Trophoblast cell (in vitro differentiated cells and primary cell): ENCODE results near the gene PRKCB.
A peak's percentile ranks its signal among the peaks of the same experiment; 100 is the strongest.

Source experiments
- DNase-seq, 2 donors: peaks; one replicate each; pipeline ENCODE4 v3.0.0-alpha.2; 2016
- H2AFZ ChIP-seq: 2 replicates; pipeline ENCODE4 v1.6.1; 2013; ENCODE audit warnings: low read length, moderate library complexity, mild to moderate bottlenecking; ENCODE audit not compliant: insufficient read depth, poor library complexity
- H2AK5ac ChIP-seq: 2 replicates; pipeline ENCODE4 v1.6.1; 2013; ENCODE audit warnings: mild to moderate bottlenecking, low read length
- H2BK120ac ChIP-seq: 2 replicates; pipeline ENCODE4 v1.6.1; 2013; ENCODE audit warnings: low read length, mild to moderate bottlenecking, moderate library complexity; ENCODE audit not compliant: insufficient read depth, poor library complexity
- H2BK12ac ChIP-seq: 2 replicates; pipeline ENCODE4 v1.6.1; 2013; ENCODE audit warnings: mild to moderate bottlenecking, low read length, moderate library complexity
- H2BK5ac ChIP-seq: 2 replicates; pipeline ENCODE4 v1.6.1; 2013; ENCODE audit warnings: low read length, low read depth, moderate library complexity, mild to moderate bottlenecking; ENCODE audit not compliant: poor library complexity
- H3K14ac ChIP-seq: 2 replicates; pipeline ENCODE4 v1.6.1; 2013; ENCODE audit warnings: mild to moderate bottlenecking, low read length
- H3K18ac ChIP-seq: 2 replicates; pipeline ENCODE4 v1.6.1; 2013; ENCODE audit warnings: mild to moderate bottlenecking, low read length
- H3K23ac ChIP-seq: 2 replicates; pipeline ENCODE4 v1.6.1; 2013; ENCODE audit warnings: low read length
- H3K27ac ChIP-seq: 2 replicates; pipeline ENCODE4 v1.5.1; 2013; ENCODE audit warnings: low read depth, mild to moderate bottlenecking, inconsistent platforms, low read length, moderate library complexity
- H3K27me3 ChIP-seq: 2 replicates; pipeline ENCODE4 v1.6.1; 2013; ENCODE audit warnings: inconsistent platforms, mild to moderate bottlenecking, low read length, moderate library complexity; ENCODE audit not compliant: insufficient read depth
- H3K36me3 ChIP-seq, 2 experiments: 1 replicate in 1 of 2; 2 replicates in 1 of 2; pipeline ENCODE4 v1.6.1; 2013; ENCODE audit warnings: low read length in 2 of 2, mild to moderate bottlenecking in 2 of 2, moderate library complexity in 1 of 2; ENCODE audit not compliant: insufficient read depth in 2 of 2, control insufficient read depth in 1 of 2
- H3K4ac ChIP-seq: 2 replicates; pipeline ENCODE4 v1.6.1; 2013; ENCODE audit warnings: low read depth, mild to moderate bottlenecking, low read length, moderate library complexity
- H3K4me1 ChIP-seq, 2 experiments: 1 replicate in 1 of 2; 2 replicates in 1 of 2; pipeline ENCODE4 v1.6.1; 2013; ENCODE audit warnings: low read length in 2 of 2, mild to moderate bottlenecking in 2 of 2, moderate library complexity in 1 of 2; ENCODE audit not compliant: insufficient read depth in 2 of 2, control insufficient read depth in 1 of 2
- H3K4me2 ChIP-seq: 2 replicates; pipeline ENCODE4 v1.6.1; 2013; ENCODE audit warnings: inconsistent platforms, mild to moderate bottlenecking, low read length, moderate library complexity
- H3K4me3 ChIP-seq: 2 replicates; pipeline ENCODE4 v1.5.1; 2013; ENCODE audit warnings: mild to moderate bottlenecking, low read depth, low read length, inconsistent platforms
- H3K79me1 ChIP-seq: one replicate; pipeline ENCODE4 v1.6.1; 2013; ENCODE audit warnings: low read length
- H3K79me2 ChIP-seq: 2 replicates; pipeline ENCODE4 v1.6.1; 2013; ENCODE audit warnings: low read length, mild to moderate bottlenecking; ENCODE audit not compliant: control insufficient read depth, insufficient read depth, poor library complexity
- H3K9ac ChIP-seq: 2 replicates; pipeline ENCODE4 v1.6.1; 2013; ENCODE audit warnings: mild to moderate bottlenecking, low read length
- H3K9me3 ChIP-seq: 2 replicates; pipeline ENCODE4 v1.6.1; 2013; ENCODE audit warnings: low read depth, mild to moderate bottlenecking, control low read depth, inconsistent platforms, low read length; ENCODE audit not compliant: insufficient read depth
- H4K12ac ChIP-seq: 2 replicates; pipeline ENCODE4 v1.6.1; 2013; ENCODE audit warnings: low read depth, mild to moderate bottlenecking, low read length, moderate library complexity
- H4K8ac ChIP-seq: 2 replicates; pipeline ENCODE4 v1.6.1; 2013; ENCODE audit warnings: low read depth, mild to moderate bottlenecking, low read length, moderate library complexity
- H4K91ac ChIP-seq: one replicate; pipeline ENCODE4 v1.6.1; 2013; ENCODE audit warnings: low read depth, mild to moderate bottlenecking, low read length, moderate library complexity
- WGBS: extraction: QIAGEN DNeasy Blood & Tissue Kit; methylation state at CpG from one replicate; pipeline ENCODE4 v1.1.7; 2013; ENCODE audit warnings: missing lambda C conversion rate; ENCODE audit not compliant: insufficient read length, insufficient coverage; ENCODE audit errors: extremely low coverage; 5-methylcytosine and 5-hydroxymethylcytosine counted together

The PRKCB gene

DNA sequence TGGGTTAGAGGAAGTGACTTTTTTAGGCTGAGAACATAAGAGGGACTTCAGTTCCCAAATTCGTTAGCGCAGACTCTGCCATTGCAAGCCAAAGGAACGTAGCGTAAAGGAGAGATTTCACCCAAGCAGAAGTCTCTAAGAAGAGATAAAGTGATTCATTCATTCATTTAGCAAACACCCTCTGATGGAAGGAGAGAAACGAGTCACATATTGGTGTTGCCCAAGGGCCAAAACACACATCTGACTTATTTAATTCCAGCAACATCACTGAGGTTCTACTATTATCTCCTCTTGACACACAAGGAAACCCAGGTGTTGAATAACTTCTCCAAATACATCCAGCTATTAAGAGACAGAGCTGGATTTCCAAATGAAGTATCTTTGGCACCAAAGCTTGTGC is 334.6 kb downstream of the PRKCB start:
- Histone ChIP-seq H3K4me3 (no peak overlapping the region), H3K4me1 (no peaks in the 10 kb centered on the region), H2AK5ac (no peak overlapping the region), H3K27ac (no peak overlapping the region), H3K4ac (no peak overlapping the region), H3K23ac (no peak overlapping the region), H3K9ac (no peak overlapping the region), H3K4me2 (no peak overlapping the region), H3K18ac (no peak overlapping the region), H3K14ac (no peak overlapping the region), H4K8ac (no peak overlapping the region), H3K36me3 (no peaks in the 10 kb centered on the region), H2AFZ (no peak overlapping the region), H4K91ac (no peak overlapping the region), H2BK12ac (no peak overlapping the region), H3K79me2 (no peaks in the 10 kb centered on the region), H2BK5ac (no peak overlapping the region), H3K27me3 (no peaks in the 10 kb centered on the region), H3K79me1 (no peaks in the 10 kb centered on the region), H2BK120ac (no peak overlapping the region), H3K9me3 (no peaks in the 10 kb centered on the region), H4K12ac (no peak overlapping the region)
- no peak for DNase-seq
- no CpG with 5 or more reads among the region's 5 CpGs for WGBS

DNA sequence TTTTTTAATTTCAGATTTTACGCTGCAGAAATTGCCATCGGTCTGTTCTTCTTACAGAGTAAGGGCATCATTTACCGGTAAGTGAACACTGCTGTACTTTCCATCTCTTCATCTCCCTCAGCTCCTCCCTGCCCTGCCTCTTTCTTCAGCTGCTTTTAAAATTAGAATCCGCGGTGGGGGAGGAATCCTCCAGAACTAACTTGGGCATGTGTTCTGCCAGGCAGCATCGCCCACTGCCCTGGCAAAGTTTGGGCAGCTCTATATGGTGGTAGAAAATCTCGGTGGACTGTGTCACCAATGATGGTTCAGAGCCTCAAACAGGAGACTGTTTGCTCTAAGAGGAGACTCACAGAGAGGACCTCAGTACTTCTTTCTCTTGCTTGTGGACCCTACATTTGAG is 338.7 kb downstream of the PRKCB start:
- H3K4me2 ChIP-seq, result no peak overlapping the region
- no CpG with 5 or more reads among the region's 7 CpGs for WGBS

DNA sequence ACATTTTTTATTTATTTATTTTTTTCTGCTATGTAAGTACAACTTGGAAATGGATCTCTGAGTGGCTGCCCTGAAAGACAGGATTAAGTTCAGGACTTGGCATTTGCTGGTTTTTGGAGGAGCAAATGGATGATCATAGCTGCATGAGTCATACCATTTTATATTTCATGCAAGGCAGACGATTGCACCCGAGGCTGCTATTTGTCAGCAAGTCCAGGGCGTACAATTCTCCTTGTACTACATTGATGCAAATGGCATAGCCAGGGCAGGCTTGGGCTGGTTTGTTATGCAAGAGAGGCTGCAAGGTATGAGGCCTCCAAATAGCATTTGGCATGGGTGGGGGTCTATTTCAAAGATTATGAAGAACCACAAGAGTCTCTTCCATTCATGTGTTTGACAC is 339.2 kb downstream of the PRKCB start:
- H3K79me1 ChIP-seq, result no peaks in the 10 kb centered on the region
- H4K12ac ChIP-seq, result no peak overlapping the region
- no peaks in the 10 kb centered on the region for H3K9me3 ChIP-seq
- no CpG with 5 or more reads among the region's 3 CpGs for WGBS
- H4K8ac ChIP-seq, result no peak overlapping the region
- no peak overlapping the region for H3K18ac ChIP-seq
- no peaks in the 10 kb centered on the region for H3K79me2 ChIP-seq
- no peak overlapping the region for H4K91ac ChIP-seq
- no peak overlapping the region for H3K4ac ChIP-seq
- H3K4me1 ChIP-seq, result no peaks in the 10 kb centered on the region
- H2BK120ac ChIP-seq, result no peak overlapping the region
- no peak overlapping the region for H2AK5ac ChIP-seq
- no peaks in the 10 kb centered on the region for H3K27me3 ChIP-seq
- no peak overlapping the region for H3K23ac ChIP-seq
- H3K4me3 ChIP-seq, result no peak overlapping the region
- no peak overlapping the region for H2BK12ac ChIP-seq
- no peak overlapping the region for H3K4me2 ChIP-seq
- H2AFZ ChIP-seq, result no peak overlapping the region
- H2BK5ac ChIP-seq, result no peak overlapping the region
- no peaks in the 10 kb centered on the region for H3K36me3 ChIP-seq
- H3K27ac ChIP-seq, result no peak overlapping the region
- DNase-seq, result no peak
- no peak overlapping the region for H3K14ac ChIP-seq
- no peak overlapping the region for H3K9ac ChIP-seq

More for the DNA sequence above, 338.7 kb downstream of the PRKCB start:
- Histone ChIP-seq H3K23ac (no peak overlapping the region), H2BK12ac (no peak overlapping the region), H3K4me3 (no peak overlapping the region), H3K79me1 (no peaks in the 10 kb centered on the region), H3K18ac (no peak overlapping the region), H4K91ac (no peak overlapping the region), H2AFZ (no peak overlapping the region), H4K12ac (no peak overlapping the region), H3K14ac (no peak overlapping the region), H3K27ac (no peak overlapping the region), H3K9ac (no peak overlapping the region), H3K27me3 (no peaks in the 10 kb centered on the region), H4K8ac (no peak overlapping the region), H2BK120ac (no peak overlapping the region), H2AK5ac (no peak overlapping the region), H3K4ac (no peak overlapping the region), H3K9me3 (no peaks in the 10 kb centered on the region), H3K36me3 (no peaks in the 10 kb centered on the region), H3K79me2 (no peaks in the 10 kb centered on the region), H2BK5ac (no peak overlapping the region), H3K4me1 (no peaks in the 10 kb centered on the region)
- no peak for DNase-seq

DNA sequence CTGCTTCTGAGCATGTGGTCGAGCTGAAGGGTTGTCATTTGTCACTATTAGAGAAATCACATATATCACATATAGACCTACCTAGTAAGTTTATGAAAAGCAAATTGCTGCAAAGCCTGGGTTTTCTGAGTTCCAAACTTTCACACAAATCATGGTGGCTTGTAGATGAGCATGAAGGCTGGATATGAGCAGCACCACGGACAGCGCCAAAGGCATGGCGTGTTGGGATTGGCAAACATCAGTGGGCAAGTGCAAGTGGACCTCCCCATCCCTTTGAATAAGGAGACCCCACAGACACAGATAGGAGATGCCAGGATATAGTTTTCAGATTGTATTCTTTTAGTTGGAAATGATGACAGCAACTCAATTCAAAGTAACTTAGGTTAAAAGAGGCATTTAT is 342.7 kb downstream of the PRKCB start:
- Histone ChIP-seq H3K4me3 (no peak overlapping the region), H3K9me3 (no peaks in the 10 kb centered on the region), H3K18ac (no peak overlapping the region), H4K8ac (no peak overlapping the region), H2BK12ac (no peak overlapping the region), H3K23ac (no peak overlapping the region), H4K91ac (no peak overlapping the region), H2BK5ac (no peak overlapping the region), H3K36me3 (no peaks in the 10 kb centered on the region), H3K27me3 (peaks cover 2% of the 10 kb centered on the region), H3K9ac (no peak overlapping the region), H3K4me1 (no peaks in the 10 kb centered on the region), H3K4ac (no peak overlapping the region), H3K79me2 (no peaks in the 10 kb centered on the region), H4K12ac (no peak overlapping the region), H3K79me1 (no peaks in the 10 kb centered on the region), H2AK5ac (no peak overlapping the region), H2AFZ (no peak overlapping the region), H3K4me2 (no peak overlapping the region), H3K27ac (no peak overlapping the region), H3K14ac (no peak overlapping the region), H2BK120ac (no peak overlapping the region)
- no CpG with 5 or more reads among the region's 4 CpGs for WGBS
- DNase-seq, result peak in 1 of 2 donors; percentile 17
